H9 (cell line): ENCODE results near the gene CYFIP1. TPM values are rescaled to one million over a fixed set of nuclear protein-coding genes. Genes with fewer than 3 reads are reported as not detected.

ENCODE experiments used
- DNase-seq: peaks from one replicate; pipeline ENCODE4 v3.0.0-alpha.2; 2017
- H2AFZ ChIP-seq: one replicate; pipeline ENCODE4 v1.6.1; 2013; ENCODE audit warnings: mild to moderate bottlenecking, low read length, control low read depth, moderate library complexity
- H2AK5ac ChIP-seq: 2 replicates; pipeline ENCODE4 v1.6.1; 2013; ENCODE audit warnings: low read length, control low read depth, mixed read lengths; ENCODE audit not compliant: insufficient read length
- H2BK120ac ChIP-seq: one replicate; pipeline ENCODE4 v1.6.1; 2013; ENCODE audit warnings: low read depth, mild to moderate bottlenecking, low read length, control low read depth, inconsistent platforms; ENCODE audit not compliant: poor library complexity, severe bottlenecking
- H2BK12ac ChIP-seq: 2 replicates; pipeline ENCODE4 v1.6.1; 2013; ENCODE audit warnings: low read length, control low read depth, mixed read lengths, low read depth; ENCODE audit not compliant: insufficient read length
- H2BK15ac ChIP-seq: 2 replicates; pipeline ENCODE4 v1.6.1; 2013; ENCODE audit warnings: low read depth, low read length, control low read depth
- H2BK20ac ChIP-seq: one replicate; pipeline ENCODE4 v1.6.1; 2013; ENCODE audit warnings: low read depth, mild to moderate bottlenecking, low read length, control low read depth, inconsistent platforms; ENCODE audit not compliant: poor library complexity, severe bottlenecking
- H2BK5ac ChIP-seq: 2 replicates; pipeline ENCODE4 v1.6.1; 2013; ENCODE audit warnings: low read length, control low read depth, mixed read lengths; ENCODE audit not compliant: insufficient read length
- H3K14ac ChIP-seq: 2 replicates; pipeline ENCODE4 v1.6.1; 2013; ENCODE audit warnings: low read length, control low read depth; ENCODE audit not compliant: insufficient read depth
- H3K18ac ChIP-seq: 2 replicates; pipeline ENCODE4 v1.6.1; 2013; ENCODE audit warnings: low read depth, mild to moderate bottlenecking, mixed read lengths, low read length, control low read depth; ENCODE audit not compliant: insufficient read length
- H3K23ac ChIP-seq: 2 replicates; pipeline ENCODE4 v1.6.1; 2013; ENCODE audit warnings: low read length, control low read depth, mixed read lengths, low read depth; ENCODE audit not compliant: insufficient read length
- H3K23me2 ChIP-seq: 2 replicates; pipeline ENCODE4 v1.6.1; 2013; ENCODE audit warnings: low read depth, mild to moderate bottlenecking, mixed read lengths, low read length, control low read depth; ENCODE audit not compliant: insufficient read length, poor library complexity, severe bottlenecking
- H3K27ac ChIP-seq: 2 replicates; pipeline ENCODE4 v1.5.1; 2013; ENCODE audit warnings: low read length, control low read depth, mixed read lengths, low read depth; ENCODE audit not compliant: insufficient read length
- H3K27me3 ChIP-seq: 2 replicates; pipeline ENCODE4 v1.6.1; 2013; ENCODE audit warnings: low read length, control low read depth, inconsistent platforms; ENCODE audit not compliant: insufficient read depth
- H3K4ac ChIP-seq: 2 replicates; pipeline ENCODE4 v1.6.1; 2013; ENCODE audit warnings: low read depth, mild to moderate bottlenecking, control low read depth, inconsistent platforms, low read length, moderate library complexity
- H3K4me1 ChIP-seq: 2 replicates; pipeline ENCODE4 v1.6.1; 2013; ENCODE audit warnings: low read length, control low read depth, inconsistent platforms; ENCODE audit not compliant: insufficient read depth
- H3K4me2 ChIP-seq: 2 replicates; pipeline ENCODE4 v1.6.1; 2013; ENCODE audit warnings: low read length, control low read depth, mixed read lengths; ENCODE audit not compliant: insufficient read length, insufficient read depth
- H3K56ac ChIP-seq: 2 replicates; pipeline ENCODE4 v1.6.1; 2013; ENCODE audit warnings: low read depth, mild to moderate bottlenecking, mixed read lengths, low read length, control low read depth; ENCODE audit not compliant: insufficient read length
- H3K79me1 ChIP-seq: 2 replicates; pipeline ENCODE4 v1.6.1; 2013; ENCODE audit warnings: low read depth, mild to moderate bottlenecking, moderate library complexity, low read length, control low read depth, inconsistent platforms; ENCODE audit not compliant: insufficient read depth, poor library complexity, severe bottlenecking
- H3K79me2 ChIP-seq: 2 replicates; pipeline ENCODE4 v1.6.1; 2013; ENCODE audit warnings: low read length, control low read depth, inconsistent platforms; ENCODE audit not compliant: insufficient read depth
- H3K9ac ChIP-seq: 2 replicates; pipeline ENCODE4 v1.6.1; 2013; ENCODE audit warnings: low read length, control low read depth, mixed read lengths; ENCODE audit not compliant: insufficient read length; ENCODE audit errors: extremely low read depth
- H3K9me3 ChIP-seq: one replicate; pipeline ENCODE4 v1.6.1; 2013; ENCODE audit warnings: low read depth, low read length, inconsistent platforms; ENCODE audit not compliant: control insufficient read depth
- H3T11ph ChIP-seq: one replicate; pipeline ENCODE4 v1.6.1; 2013; ENCODE audit warnings: mild to moderate bottlenecking, low read length, control low read depth, inconsistent platforms
- H4K20me1 ChIP-seq: one replicate; pipeline ENCODE4 v1.6.1; 2013; ENCODE audit not compliant: control insufficient read depth, insufficient read length, insufficient read depth
- H4K5ac ChIP-seq: 2 replicates; pipeline ENCODE4 v1.6.1; 2013; ENCODE audit warnings: low read depth, mild to moderate bottlenecking, mixed read lengths, low read length, control low read depth; ENCODE audit not compliant: insufficient read length
- H4K8ac ChIP-seq: replicated peaks from 2 replicates; pipeline ENCODE4 v1.6.1; 2013; ENCODE audit warnings: low read length, control low read depth, mixed read lengths, low read depth; ENCODE audit not compliant: insufficient read length
- H4K91ac ChIP-seq: 2 replicates; pipeline ENCODE4 v1.6.1; 2013; ENCODE audit warnings: low read depth, mild to moderate bottlenecking, moderate library complexity, mixed read lengths, low read length, control low read depth; ENCODE audit not compliant: insufficient read length
- H3K27ac Mint-ChIP-seq, 3 experiments: 2 replicates in 2 of 3; 3 replicates in 1 of 3; pipeline ENCODE4 v1.8.0; 2020 to 2021; ENCODE audit warnings: mixed read lengths in 3 of 3, mild to moderate bottlenecking in 1 of 3, moderate library complexity in 1 of 3
- H3K27me3 Mint-ChIP-seq: 2 replicates; pipeline ENCODE4 v1.8.0; 2021; ENCODE audit warnings: low read depth, mild to moderate bottlenecking, moderate library complexity, mixed read lengths
- H3K36me3 Mint-ChIP-seq, 3 experiments: 2 replicates in 2 of 3; 3 replicates in 1 of 3; pipeline ENCODE4 v1.8.0; 2020 to 2021; ENCODE audit warnings: low read depth in 3 of 3, mixed read lengths in 3 of 3; ENCODE audit not compliant: insufficient read depth in 1 of 3
- H3K4me1 Mint-ChIP-seq, 2 experiments: 2 replicates each; pipeline ENCODE4 v1.8.0; 2020; ENCODE audit warnings: mixed read lengths in 2 of 2
- H3K4me3 Mint-ChIP-seq, 2 experiments: 2 replicates in 1 of 2; 3 replicates in 1 of 2; pipeline ENCODE4 v1.8.0; 2020 to 2021; ENCODE audit warnings: mild to moderate bottlenecking in 2 of 2, mixed read lengths in 2 of 2, moderate library complexity in 1 of 2
- H3K9me3 Mint-ChIP-seq, 2 experiments: 2 replicates in 1 of 2; 3 replicates in 1 of 2; pipeline ENCODE4 v1.8.0; 2020; ENCODE audit warnings: mild to moderate bottlenecking in 2 of 2, mixed read lengths in 2 of 2, moderate library complexity in 1 of 2
- WGBS: extraction: QIAGEN DNeasy Blood & Tissue Kit; methylation state at CpG from one replicate; pipeline ENCODE4 v1.1.7; 2013; ENCODE audit warnings: missing lambda C conversion rate, low lambda C conversion rate, mixed read lengths; ENCODE audit not compliant: insufficient read length; ENCODE audit errors: extremely low coverage; 5-methylcytosine and 5-hydroxymethylcytosine counted together
- total RNA-seq: library from RNA; stranded (reverse); gene quantifications from 2 replicates; pipeline ENCODE4 v1.2.1, GENCODE V29; 2021
- TF ChIP-seq, protein P1 (sequence below): fragments of 200-600 bp; sonication (generic); conservative IDR thresholded peaks from 3 replicates; pipeline ENCODE4 v1.8.0; 2021; ENCODE audit warnings: antibody characterized with exemption, mild to moderate bottlenecking

The CYFIP1 gene
- total RNA-seq, 1 experiment from 2014 or later = 71.2 TPM

DNA sequence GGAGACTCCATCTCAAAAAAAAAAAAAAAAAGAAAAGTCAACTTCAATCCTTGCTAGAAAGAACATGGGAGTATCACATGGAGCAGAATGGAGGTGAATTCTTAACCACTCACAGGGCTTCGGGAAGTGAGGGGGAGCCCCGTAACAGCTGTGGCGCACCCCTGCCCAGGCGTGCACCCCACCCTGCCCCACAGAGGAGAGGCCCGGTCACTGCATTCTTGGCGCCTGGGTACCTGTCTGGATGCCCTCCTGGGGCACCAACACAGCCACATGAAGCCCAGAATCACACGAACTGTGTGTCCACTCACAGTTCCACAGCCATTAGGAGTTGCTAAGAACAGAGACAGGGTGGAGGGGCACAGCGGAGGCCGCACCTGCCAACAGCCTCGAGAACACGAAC, 89.9 kb downstream of the CYFIP1 start:
- H4K5ac ChIP-seq = no peak overlapping the region
- TF ChIP-seq, protein P1, sequence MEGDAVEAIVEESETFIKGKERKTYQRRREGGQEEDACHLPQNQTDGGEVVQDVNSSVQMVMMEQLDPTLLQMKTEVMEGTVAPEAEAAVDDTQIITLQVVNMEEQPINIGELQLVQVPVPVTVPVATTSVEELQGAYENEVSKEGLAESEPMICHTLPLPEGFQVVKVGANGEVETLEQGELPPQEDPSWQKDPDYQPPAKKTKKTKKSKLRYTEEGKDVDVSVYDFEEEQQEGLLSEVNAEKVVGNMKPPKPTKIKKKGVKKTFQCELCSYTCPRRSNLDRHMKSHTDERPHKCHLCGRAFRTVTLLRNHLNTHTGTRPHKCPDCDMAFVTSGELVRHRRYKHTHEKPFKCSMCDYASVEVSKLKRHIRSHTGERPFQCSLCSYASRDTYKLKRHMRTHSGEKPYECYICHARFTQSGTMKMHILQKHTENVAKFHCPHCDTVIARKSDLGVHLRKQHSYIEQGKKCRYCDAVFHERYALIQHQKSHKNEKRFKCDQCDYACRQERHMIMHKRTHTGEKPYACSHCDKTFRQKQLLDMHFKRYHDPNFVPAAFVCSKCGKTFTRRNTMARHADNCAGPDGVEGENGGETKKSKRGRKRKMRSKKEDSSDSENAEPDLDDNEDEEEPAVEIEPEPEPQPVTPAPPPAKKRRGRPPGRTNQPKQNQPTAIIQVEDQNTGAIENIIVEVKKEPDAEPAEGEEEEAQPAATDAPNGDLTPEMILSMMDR = no peak
- Mint-ChIP-seq H3K4me1 (no peaks in the 10 kb centered on the region; a peak in 2 of 4 replicates), H3K4me3 (no peak overlapping the region), H3K36me3 (peaks cover 3 to 31% (median 18%) of the 10 kb centered on the region in 3 experiments; a peak in 6 of 7 replicates), H3K9me3 (no peaks in the 10 kb centered on the region), H3K27ac (no peak overlapping the region), H3K27me3 (no peaks in the 10 kb centered on the region)
- H3K23ac ChIP-seq = no peak overlapping the region
- H3K79me1 ChIP-seq = no peaks in the 10 kb centered on the region
- no peaks in the 10 kb centered on the region for H3K23me2 ChIP-seq
- H3K18ac ChIP-seq = no peak overlapping the region
- no peak overlapping the region for H2BK15ac ChIP-seq
- no peak overlapping the region for H3T11ph ChIP-seq
- H4K91ac ChIP-seq = no peak overlapping the region
- no peaks in the 10 kb centered on the region for H3K9me3 ChIP-seq
- H3K4me2 ChIP-seq = no peak overlapping the region
- H2BK12ac ChIP-seq = no peak overlapping the region
- no peak overlapping the region for H3K56ac ChIP-seq
- no peak overlapping the region for H3K4ac ChIP-seq
- no peak overlapping the region for H2BK20ac ChIP-seq
- no peak overlapping the region for H2AK5ac ChIP-seq
- no CpG with 5 or more reads among the region's 11 CpGs for WGBS
- no peak overlapping the region for H3K14ac ChIP-seq
- H2BK120ac ChIP-seq = no peak overlapping the region
- no peaks in the 10 kb centered on the region for H3K4me1 ChIP-seq
- H3K79me2 ChIP-seq = no peaks in the 10 kb centered on the region
- no peak for DNase-seq
- no peak overlapping the region for H2BK5ac ChIP-seq
- no peak overlapping the region for H3K27ac ChIP-seq
- no peaks in the 10 kb centered on the region for H4K20me1 ChIP-seq
- no peak overlapping the region for H2AFZ ChIP-seq
- no peak overlapping the region for H4K8ac ChIP-seq
- H3K27me3 ChIP-seq = no peaks in the 10 kb centered on the region
- H3K9ac ChIP-seq = no peak overlapping the region
